PFSK-1 (cell line): ENCODE data around the gene ROBO1.

ENCODE experiments used
- POLR2AphosphoS5 ChIP-seq: IDR thresholded peaks from 2 replicates; pipeline ENCODE4 v1.6.1; 2012; ENCODE audit warnings: low read depth, mild to moderate bottlenecking, control low read depth, low read length, moderate library complexity
- TAF1 ChIP-seq: IDR thresholded peaks from 2 replicates; pipeline ENCODE4 v1.6.1; 2012; ENCODE audit warnings: low read length, control low read depth, borderline replicate concordance; ENCODE audit not compliant: insufficient read depth

- TF ChIP-seq POLR2AphosphoS5 (no peak), TAF1 (no peak)
Measured at GRCh38 chr3:79606414-79606813, 161.4 kb downstream of the ROBO1 start.
